Ishikawa (cell line): ENCODE data around the gene SHISA9.

Source experiments
- CEBPB ChIP-seq: IDR thresholded peaks from 2 replicates; pipeline ENCODE4 v1.6.1; 2012
- CREB1 ChIP-seq: IDR thresholded peaks from 2 replicates; pipeline ENCODE4 v1.6.1; 2012; ENCODE audit warnings: low read depth
- EGR1 ChIP-seq: IDR thresholded peaks from 2 replicates; pipeline ENCODE4 v1.6.1; 2012
- EP300 ChIP-seq: IDR thresholded peaks from 2 replicates; pipeline ENCODE4 v1.6.1; 2012; ENCODE audit warnings: borderline replicate concordance
- FOXM1 ChIP-seq: IDR thresholded peaks from 2 replicates; pipeline ENCODE4 v1.6.1; 2012; ENCODE audit warnings: low read depth, borderline replicate concordance
- MAX ChIP-seq: IDR thresholded peaks from 2 replicates; pipeline ENCODE4 v1.6.1; 2012
- NFIC ChIP-seq: IDR thresholded peaks from 2 replicates; pipeline ENCODE4 v1.6.1; 2012
- RAD21 ChIP-seq: IDR thresholded peaks from 2 replicates; pipeline ENCODE4 v1.6.1; 2012; ENCODE audit warnings: low read depth
- REST ChIP-seq: IDR thresholded peaks from 2 replicates; pipeline ENCODE4 v1.6.1; 2012; ENCODE audit warnings: low read depth, mild to moderate bottlenecking
- TAF1 ChIP-seq: IDR thresholded peaks from 2 replicates; pipeline ENCODE4 v1.6.1; 2012; ENCODE audit warnings: low read depth, mild to moderate bottlenecking
- TCF12 ChIP-seq: IDR thresholded peaks from 2 replicates; pipeline ENCODE4 v1.6.1; 2012; ENCODE audit warnings: low read depth
- TEAD4 ChIP-seq: IDR thresholded peaks from 2 replicates; pipeline ENCODE4 v1.6.1; 2012
- USF1 ChIP-seq: IDR thresholded peaks from 2 replicates; pipeline ENCODE4 v1.6.1; 2012
- YY1 ChIP-seq: IDR thresholded peaks from 2 replicates; pipeline ENCODE4 v1.6.1; 2012; ENCODE audit warnings: low read depth
- ZBTB7A ChIP-seq: IDR thresholded peaks from 2 replicates; pipeline ENCODE4 v1.6.1; 2012; ENCODE audit warnings: low read depth

SHISA9 gene

GRCh38 chr16:12995721-12996372 lies 94.4 kb downstream of the SHISA9 start:
- TF ChIP-seq CREB1: no peak
- TF ChIP-seq EGR1: no peak
- TF ChIP-seq REST: no peak
- no peak for TF ChIP-seq ZBTB7A
- TF ChIP-seq FOXM1: no peak
- no peak for TF ChIP-seq NFIC
- TF ChIP-seq RAD21: no peak
- TF ChIP-seq MAX: no peak
- TF ChIP-seq YY1: no peak
- no peak for TF ChIP-seq EP300
- TF ChIP-seq TCF12: no peak
- TF ChIP-seq CEBPB: no peak
- TF ChIP-seq TEAD4: no peak
- no peak for TF ChIP-seq TAF1

GRCh38 chr16:12998361-12999085 lies 97.1 kb downstream of the SHISA9 start:
- TF ChIP-seq CREB1 (no peak), FOXM1 (no peak), NFIC (no peak), MAX (no peak), CEBPB (no peak), EGR1 (no peak), YY1 (no peak), REST (no peak), TCF12 (no peak), ZBTB7A (no peak), TAF1 (no peak), RAD21 (no peak), TEAD4 (no peak), USF1 (no peak), EP300 (no peak)

GRCh38 chr16:12999368-12999767 lies 98.0 kb downstream of the SHISA9 start:
- TF ChIP-seq ZBTB7A: no peak
- no peak for TF ChIP-seq REST
- no peak for TF ChIP-seq CREB1
- no peak for TF ChIP-seq TAF1
- TF ChIP-seq NFIC: no peak
- no peak for TF ChIP-seq MAX
- no peak for TF ChIP-seq USF1
- no peak for TF ChIP-seq CEBPB
- no peak for TF ChIP-seq TCF12
- no peak for TF ChIP-seq EGR1
- TF ChIP-seq YY1: no peak
- no peak for TF ChIP-seq TEAD4
- no peak for TF ChIP-seq EP300
- no peak for TF ChIP-seq FOXM1
- TF ChIP-seq RAD21: no peak
